HEK293 (cell line): ENCODE results near the gene PCSK6.

Source experiments
- BCL11B ChIP-seq: fragments of 450-650 bp; formaldehyde crosslinking; IDR thresholded peaks from 2 replicates; pipeline ENCODE4 v1.5.1; 2016; ENCODE audit warnings: low read depth, missing biosample characterization, missing genetic modification characterization
- CTCF ChIP-seq: fragments of 450-650 bp; formaldehyde crosslinking; IDR thresholded peaks from 2 replicates; pipeline ENCODE4 v1.5.1; 2016; ENCODE audit warnings: missing biosample characterization, missing genetic modification characterization
- MYNN ChIP-seq: fragments of 450-650 bp; formaldehyde crosslinking; IDR thresholded peaks from 2 replicates; pipeline ENCODE4 v1.5.1; 2016; ENCODE audit warnings: missing biosample characterization, missing genetic modification characterization, borderline replicate concordance
- PATZ1 ChIP-seq: fragments of 450-650 bp; formaldehyde crosslinking; IDR thresholded peaks from 2 replicates; pipeline ENCODE4 v1.5.1; 2016; ENCODE audit warnings: missing biosample characterization, missing genetic modification characterization
- ZBTB20 ChIP-seq: fragments of 450-650 bp; formaldehyde crosslinking; IDR thresholded peaks from 2 replicates; pipeline ENCODE4 v1.5.1; 2016; ENCODE audit warnings: missing biosample characterization, missing genetic modification characterization
- ZNF274 ChIP-seq, 2 experiments: fragments of 200-500 bp in 1 of 2; fragments of 450-650 bp in 1 of 2; sonication (Bioruptor generic) in 1 of 2; formaldehyde crosslinking in 1 of 2; IDR thresholded peaks; 2 replicates each; pipeline versions ENCODE4 v1.5.1 to v1.6.1; 2014 to 2016; ENCODE audit warnings: borderline replicate concordance in 1 of 2, inconsistent platforms in 1 of 2, low read length in 1 of 2, missing biosample characterization in 1 of 2, missing genetic modification characterization in 1 of 2
- ZNF416 ChIP-seq: fragments of 450-650 bp; formaldehyde crosslinking; IDR thresholded peaks from 2 replicates; pipeline ENCODE4 v1.5.1; 2016; ENCODE audit warnings: missing biosample characterization, missing genetic modification characterization
- ZSCAN18 ChIP-seq: fragments of 450-650 bp; formaldehyde crosslinking; IDR thresholded peaks from 2 replicates; pipeline ENCODE4 v1.5.1; 2016; ENCODE audit warnings: missing biosample characterization, missing genetic modification characterization

GRCh38 chr15:101294731-101295606 lies 194.5 kb downstream of the PCSK6 start, which contains the start of gene SNRPA1:
- TF ChIP-seq CTCF: no peak; the same call in 1 of the 2 replicates
- peak; percentile 77; the same call in 1 of the 2 replicates for TF ChIP-seq PATZ1
- peak; percentile 82; the same call in 1 of the 2 replicates for TF ChIP-seq ZBTB20 (tag by site-specific recombination)
- TF ChIP-seq ZSCAN18 (tag by site-specific recombination): no peak
- TF ChIP-seq BCL11B (tag by site-specific recombination): 0 out of 2 replicates have a peak, but pooled peaks have one; percentile 27
- no peak for TF ChIP-seq ZNF416 (tag by site-specific recombination)
- TF ChIP-seq MYNN (tag by site-specific recombination): no peak
- TF ChIP-seq ZNF274 (IDR thresholded peaks at IDR 0.05; ENCODE audit: low read length): no peak
- no peak for TF ChIP-seq ZNF274 (tag by site-specific recombination; IDR thresholded peaks at IDR 0.05; ENCODE audit: borderline replicate concordance)
